ENCODE measurements around the gene PRRC1. TPM values are rescaled to one million over a fixed set of nuclear protein-coding genes. Genes with fewer than 3 reads are reported as not detected.

The PRRC1 gene
- total RNA-seq, 1 experiment from 2014 or later: 52.3 TPM

Other genes with a start within 250 kb of the PRRC1 start
- 9.7 and 13.7 TPM in 2 replicates for gene MEGF10, start 226.8 kb upstream of the PRRC1 start, total RNA-seq (2014; rRNA removed; shearing (Covaris generic))
- not detected in 2 replicates for gene CTXN3, start 131.4 kb downstream of the PRRC1 start, total RNA-seq (2014; rRNA removed; shearing (Covaris generic))
- gene CCDC192, start 185.8 kb downstream of the PRRC1 start, total RNA-seq (2014; rRNA removed; shearing (Covaris generic)): not detected in 2 replicates